NCI-H1694 (cell line): ENCODE results near the gene KRTAP9-2.
"Not testable (repeated sequence)": the region's sequence is repeated elsewhere in the genome, so short reads cannot be mapped to it uniquely, and the experiment has no call there.

Experiments used
- DNase-seq: peaks from one replicate; lab custom pipeline; 2025; lab: John Stamatoyannopoulos, UW

KRTAP9-2 gene

DNA sequence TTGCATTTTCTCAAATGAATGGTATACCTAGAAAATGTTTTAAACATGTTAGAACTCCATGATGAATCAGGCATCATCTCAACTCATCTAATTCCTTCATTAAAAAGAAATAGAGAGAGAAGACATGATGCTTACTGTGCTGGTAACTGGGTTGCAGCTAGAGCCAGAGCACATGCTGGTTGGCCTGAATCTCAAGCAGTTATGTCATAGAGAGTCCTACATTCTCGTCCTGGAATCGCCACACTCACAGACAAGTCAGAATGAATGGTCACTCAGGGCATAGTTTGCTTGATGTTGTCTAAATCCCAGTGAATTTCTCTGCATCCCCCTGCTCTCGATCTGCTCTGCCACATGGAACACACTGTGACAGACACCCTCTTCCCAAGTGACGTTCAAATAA is 10.7 kb downstream of the KRTAP9-2 start:
- not testable (repeated sequence) for DNase-seq

DNA sequence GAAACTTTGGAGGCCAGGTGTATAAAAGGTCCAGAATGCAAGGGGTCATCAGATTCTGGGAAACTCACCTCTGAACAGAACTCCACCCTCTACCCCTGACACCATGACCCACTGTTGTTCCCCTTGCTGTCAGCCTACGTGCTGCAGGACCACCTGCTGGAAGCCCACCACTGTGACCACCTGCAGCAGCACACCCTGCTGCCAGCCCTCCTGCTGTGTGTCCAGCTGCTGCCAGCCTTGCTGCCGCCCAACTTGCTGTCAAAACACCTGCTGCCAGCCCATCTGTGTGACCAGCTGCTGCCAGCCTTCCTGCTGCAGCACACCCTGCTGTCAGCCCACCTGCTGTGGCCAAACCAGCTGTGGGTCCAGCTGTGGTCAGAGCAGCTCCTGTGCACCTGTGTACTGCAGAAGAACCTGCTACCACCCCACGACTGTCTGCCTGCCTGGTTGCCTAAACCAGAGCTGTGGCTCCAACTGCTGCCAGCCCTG is 11.5 kb downstream of the KRTAP9-2 start, which contains the start of gene KRTAP9-8:
KRTAP9-8 (plus strand) TSS at position 51 of the 489 bp plus-strand sequence; CDS start at position 104, 53 bp downstream.
- DNase-seq: not testable (repeated sequence)

DNA sequence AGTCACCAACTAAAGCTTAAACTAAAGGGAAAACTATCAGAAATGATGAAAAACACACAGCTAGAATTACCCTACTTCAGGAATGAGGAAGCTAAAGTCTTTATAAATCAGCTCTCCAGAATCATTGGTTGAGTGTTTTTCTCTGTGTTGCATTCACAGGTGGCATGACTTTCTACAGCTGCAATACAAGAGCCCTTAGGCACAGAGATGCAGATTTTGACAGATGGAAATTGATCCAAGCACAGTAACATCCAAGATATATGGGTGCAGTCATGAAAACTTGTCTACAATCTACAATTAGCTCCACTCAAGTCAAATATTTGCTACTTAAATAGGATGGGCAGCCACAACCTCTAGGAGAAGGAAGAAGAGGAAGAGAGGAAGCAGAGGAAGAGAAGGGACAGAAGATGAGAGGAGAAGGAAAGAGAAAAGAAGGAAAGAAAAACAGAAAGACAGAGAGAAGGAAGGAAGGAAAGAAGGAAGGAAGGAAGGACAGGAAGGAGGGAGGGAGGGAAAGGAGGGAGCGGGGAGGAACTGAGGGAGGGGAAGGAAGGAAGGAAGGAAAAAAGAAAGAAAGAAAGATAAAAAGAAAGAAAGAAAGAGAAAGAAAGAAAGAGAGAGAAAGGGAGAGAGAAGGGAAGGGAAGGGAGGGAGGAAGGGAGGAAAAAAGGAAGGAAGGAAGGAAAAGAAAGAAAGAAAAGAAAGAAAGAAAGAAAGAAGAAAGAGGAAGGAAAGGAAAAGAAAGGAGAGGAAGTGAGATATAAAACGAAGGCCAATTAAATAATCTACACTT is 20.7 kb downstream of the KRTAP9-2 start:
- DNase-seq: not testable (repeated sequence)

DNA sequence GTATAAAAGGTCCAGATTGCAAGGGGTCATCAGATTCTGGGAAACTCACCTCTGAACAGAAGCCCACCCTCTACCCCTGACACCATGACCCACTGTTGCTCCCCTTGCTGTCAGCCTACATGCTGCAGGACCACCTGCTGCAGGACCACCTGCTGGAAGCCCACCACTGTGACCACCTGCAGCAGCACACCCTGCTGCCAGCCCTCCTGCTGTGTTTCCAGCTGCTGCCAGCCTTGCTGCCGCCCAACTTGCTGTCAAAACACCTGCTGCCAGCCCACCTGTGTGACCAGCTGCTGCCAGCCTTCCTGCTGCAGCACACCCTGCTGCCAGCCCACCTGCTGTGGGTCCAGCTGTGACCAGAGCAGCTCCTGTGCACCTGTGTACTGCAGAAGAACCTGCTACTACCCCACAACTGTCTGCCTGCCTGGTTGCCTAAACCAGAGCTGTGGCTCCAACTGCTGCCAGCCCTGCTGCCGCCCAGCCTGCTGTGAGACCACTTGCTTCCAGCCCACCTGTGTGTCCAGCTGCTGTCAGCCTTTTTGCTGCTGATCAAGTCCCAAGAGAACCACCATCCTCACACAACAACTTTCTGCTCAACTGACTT is 23.3 kb downstream of the KRTAP9-2 start, which contains the start of gene KRTAP9-4:
KRTAP9-4 (plus strand) TSS at position 51 of the 604 bp plus-strand sequence; CDS start at position 85, 34 bp downstream.
- not testable (repeated sequence) for DNase-seq

DNA sequence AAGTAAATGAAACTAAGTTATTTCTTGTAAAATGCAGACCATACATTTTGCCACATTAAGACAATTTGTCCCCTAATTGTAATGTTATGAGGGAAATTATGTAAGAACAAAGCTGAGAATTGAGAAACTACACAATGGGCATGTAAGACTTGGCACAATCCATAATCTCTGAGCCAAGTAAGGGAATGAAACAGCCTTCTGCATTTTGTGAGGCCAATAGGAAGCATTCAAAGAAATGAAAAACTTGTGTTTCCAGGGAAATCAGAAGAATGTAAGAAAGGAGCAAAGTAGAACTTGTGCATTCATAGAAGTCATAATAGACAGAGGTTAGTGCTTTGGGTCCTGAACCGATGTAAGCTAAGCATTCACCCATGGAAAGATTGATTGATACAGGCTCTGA is 24.8 kb downstream of the KRTAP9-2 start:
- no peak for DNase-seq

DNA sequence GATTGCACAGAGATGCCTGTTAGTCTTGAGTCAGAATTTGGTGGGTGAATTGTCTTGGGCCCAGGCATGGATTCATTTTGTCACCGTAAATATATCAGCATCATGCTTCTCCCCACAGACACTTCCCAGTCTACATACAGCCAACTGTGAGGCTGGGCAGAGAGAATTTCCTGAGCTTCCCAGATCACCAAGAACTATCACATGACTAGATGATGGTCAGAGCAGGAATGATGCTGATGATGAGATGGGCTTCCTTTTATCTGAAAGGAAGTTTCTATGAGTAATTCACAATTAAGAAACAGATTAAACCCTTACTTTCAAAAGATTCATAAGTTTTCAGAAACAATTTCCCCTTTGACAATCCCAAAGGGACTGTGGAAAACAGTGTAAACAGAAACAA is 28.4 kb downstream of the KRTAP9-2 start:
- DNase-seq: no peak

DNA sequence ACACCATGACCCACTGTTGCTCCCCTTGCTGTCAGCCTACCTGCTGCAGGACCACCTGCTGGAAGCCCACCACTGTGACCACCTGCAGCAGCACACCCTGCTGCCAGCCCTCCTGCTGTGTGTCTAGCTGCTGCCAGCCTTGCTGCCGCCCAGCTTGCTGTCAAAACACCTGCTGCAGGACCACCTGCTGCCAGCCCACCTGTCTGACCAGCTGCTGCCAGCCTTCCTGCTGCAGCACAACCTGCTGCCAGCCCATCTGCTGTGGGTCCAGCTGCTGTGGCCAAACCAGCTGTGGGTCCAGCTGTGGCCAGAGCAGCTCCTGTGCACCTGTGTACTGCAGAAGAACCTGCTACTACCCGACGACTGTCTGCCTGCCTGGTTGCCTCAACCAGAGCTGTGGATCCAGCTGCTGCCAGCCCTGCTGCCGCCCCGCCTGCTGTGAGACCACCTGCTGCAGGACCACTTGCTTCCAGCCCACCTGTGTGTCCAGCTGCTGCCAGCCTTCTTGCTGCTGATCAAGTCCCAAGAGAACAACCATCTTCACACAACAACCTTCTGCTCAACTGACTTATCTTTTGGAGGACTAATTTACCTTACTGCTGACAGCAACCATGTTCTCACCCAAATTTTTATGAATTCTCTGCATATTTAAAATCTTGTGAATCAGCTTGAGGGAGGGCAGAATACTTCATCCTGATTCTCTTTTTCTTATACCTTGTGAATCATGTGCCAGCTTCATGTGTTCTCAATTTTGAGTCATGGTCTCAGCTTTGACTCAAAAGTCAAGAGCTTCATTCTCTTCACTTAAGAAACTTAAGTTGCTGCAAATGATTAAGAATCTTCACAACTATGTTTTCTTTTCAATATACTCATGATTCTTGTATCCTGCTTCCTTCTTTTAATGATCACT is 29.2 kb downstream of the KRTAP9-2 start, which contains the start of gene KRTAP9-9:
KRTAP9-9 (plus strand) TSS at position 4 of the 910 bp plus-strand sequence.
- not testable (repeated sequence) for DNase-seq

DNA sequence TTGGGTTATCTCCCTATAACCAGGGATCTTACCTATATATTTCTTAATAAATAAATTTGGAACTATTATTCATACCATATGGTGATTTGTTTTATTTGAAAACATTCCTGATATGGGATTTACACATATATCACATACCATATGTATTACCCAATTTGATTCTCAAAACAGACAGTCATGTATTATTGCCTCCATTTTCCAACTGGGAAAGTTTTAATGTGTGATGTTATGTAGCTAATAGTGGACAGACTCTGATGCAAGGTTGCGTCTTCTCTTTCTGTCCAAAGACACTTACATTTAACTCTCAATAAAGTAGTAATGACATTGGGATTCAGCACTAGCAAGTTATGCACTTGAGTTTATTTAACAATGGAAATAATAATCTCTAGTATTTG is 29.8 kb downstream of the KRTAP9-2 start:
- DNase-seq: no peak

DNA sequence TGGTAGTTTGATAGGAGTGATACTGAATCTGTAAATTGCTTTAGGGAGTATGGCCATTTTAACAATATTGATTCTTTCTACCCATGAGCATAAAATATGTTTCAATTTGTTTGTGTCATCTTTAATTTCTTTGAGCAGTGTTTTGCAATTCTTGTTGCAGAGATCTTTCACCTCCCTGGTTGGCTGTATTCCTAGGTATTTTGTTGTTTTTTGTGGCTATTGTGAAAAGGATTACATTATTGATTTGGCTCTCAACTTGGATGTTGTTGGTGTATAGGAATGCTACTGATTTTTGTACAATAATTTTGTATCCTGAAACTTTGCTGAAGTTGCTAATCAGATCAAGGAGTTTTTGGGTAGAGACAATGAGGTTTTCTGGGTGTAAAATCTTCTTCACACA is 32.0 kb downstream of the KRTAP9-2 start:
- DNase-seq: no peak

DNA sequence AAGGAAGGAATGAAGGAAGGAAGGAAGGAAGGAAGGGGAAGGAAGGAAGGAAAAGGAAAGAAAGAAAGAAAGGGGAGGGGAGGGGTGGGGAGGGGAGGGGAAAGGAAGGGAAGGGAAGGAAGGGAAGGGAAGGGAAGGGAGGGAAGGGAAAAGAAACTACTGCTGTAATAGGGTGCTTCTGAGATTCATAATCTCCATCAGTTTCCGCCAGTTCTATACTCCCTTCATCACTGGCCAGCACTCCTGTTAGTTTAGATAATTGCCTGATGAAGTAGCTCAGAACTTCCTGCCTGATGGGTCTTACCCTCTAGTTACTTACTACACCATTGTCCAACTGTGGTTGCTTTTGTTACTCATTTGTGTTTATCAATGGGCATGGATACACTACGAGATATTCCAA is 36.8 kb downstream of the KRTAP9-2 start:
- DNase-seq: no peak

DNA sequence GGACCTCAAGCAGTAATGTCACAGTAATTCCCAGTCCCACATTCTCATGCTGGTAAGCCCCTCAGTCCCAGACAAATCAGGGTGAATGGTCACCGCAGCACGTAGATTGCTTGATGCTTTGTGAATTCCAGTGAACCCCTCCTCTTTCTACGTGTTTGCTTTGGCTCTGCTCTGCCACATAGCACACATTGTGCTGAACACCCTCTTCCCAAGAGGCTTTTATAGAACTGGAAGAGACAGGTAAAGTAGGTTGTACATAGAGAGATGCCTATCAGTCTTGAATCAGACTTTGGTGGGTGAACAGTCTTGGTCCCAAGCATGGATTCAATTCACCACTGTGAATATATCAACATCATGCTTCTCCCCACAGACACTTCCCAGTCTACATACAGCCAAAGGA is 38.2 kb downstream of the KRTAP9-2 start:
- no peak for DNase-seq

DNA sequence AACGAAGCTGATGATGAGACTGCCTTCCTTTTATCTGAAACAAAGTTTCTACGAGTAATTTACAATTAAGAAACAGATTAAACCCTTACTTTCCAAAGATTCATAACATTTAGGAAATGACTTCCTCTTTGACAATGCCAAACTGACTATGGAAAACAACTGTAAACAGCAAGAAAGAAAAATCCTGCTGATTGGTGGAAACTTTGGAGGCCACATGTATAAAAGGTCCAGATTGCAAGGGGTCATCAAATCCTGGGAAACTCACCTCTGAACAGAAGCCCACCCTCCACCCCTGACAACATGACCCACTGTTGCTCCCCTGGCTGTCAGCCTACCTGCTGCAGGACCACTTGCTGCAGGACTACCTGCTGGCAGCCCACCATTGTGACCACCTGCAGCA is 38.6 kb downstream of the KRTAP9-2 start, which contains the start of gene KRTAP9-6:
KRTAP9-6 (plus strand) TSS at position 301 of the 400 bp plus-strand sequence; CDS start at position 301, 0 bp downstream.
- no peak for DNase-seq

DNA sequence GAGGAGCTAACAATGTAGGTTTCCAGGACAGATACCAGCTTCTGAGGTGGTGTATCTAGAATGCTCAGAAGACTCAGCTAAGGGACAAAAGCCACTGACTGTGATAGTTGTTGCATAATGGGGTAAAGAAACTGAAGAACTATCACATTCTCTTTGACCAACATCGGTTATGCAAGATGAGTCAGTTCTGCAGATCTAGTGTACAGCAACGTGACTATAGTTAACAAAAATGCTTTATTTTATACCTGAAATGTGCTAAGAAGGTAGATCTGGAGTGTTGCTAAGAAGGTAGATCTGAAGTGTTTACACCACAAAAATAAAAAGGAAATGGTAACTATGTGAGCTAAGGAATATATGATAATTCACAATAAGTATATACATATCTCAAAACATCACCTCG is 41.3 kb downstream of the KRTAP9-2 start:
- DNase-seq: no peak

DNA sequence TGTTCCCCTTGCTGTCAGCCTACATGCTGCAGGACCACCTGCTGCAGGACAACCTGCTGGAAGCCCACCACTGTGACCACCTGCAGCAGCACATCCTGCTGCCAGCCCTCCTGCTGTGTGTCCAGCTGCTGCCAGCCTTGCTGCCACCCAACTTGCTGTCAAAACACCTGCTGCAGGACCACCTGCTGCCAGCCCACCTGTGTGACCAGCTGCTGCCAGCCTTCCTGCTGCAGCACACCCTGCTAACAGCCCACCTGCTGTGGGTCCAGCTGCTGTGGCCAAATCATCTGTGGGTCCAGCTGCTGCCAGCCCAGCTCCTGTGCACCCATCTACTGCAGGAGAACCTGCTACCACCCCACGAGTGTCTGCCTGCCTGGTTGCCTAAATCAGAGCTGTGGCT is 44.9 kb downstream of the KRTAP9-2 start:
- not testable (repeated sequence) for DNase-seq

DNA sequence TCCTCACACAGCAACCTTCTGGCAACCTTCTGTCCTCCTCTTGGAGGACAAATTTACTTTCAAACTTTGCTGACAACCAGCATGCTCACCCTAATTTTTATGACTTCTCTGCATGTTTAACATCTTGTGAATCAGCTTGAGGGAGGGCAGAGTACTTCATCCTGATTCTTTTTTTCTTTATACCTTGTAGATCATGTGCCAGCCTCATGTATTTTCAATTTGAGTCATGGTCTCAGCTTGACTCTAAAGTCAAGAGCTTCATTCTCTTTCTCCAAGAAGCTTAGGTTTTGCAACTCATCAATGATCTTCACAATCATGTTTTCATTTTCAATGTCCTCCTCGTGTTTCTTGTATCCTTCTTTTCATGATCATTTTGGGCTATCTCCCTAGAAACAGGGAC is 45.4 kb downstream of the KRTAP9-2 start:
- DNase-seq: no peak

DNA sequence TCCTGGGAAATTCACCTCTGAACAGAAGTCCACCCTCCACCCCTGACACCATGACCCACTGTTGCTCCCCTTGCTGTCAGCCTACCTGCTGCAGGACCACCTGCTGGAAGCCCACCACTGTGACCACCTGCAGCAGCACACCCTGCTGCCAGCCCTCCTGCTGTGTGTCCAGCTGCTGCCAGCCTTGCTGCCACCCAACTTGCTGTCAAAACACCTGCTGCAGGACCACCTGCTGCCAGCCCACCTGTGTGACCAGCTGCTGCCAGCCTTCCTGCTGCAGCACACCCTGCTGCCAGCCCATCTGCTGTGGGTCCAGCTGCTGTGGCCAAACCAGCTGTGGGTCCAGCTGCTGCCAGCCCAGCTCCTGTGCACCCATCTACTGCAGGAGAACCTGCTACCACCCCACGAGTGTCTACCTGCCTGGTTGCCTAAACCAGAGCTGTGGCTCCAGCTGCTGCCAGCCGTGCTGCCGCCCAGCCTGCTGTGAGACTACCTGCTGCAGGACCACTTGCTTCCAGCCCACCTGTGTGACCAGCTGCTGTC is 49.3 kb downstream of the KRTAP9-2 start, which contains the start of gene KRTAP9-7:
KRTAP9-7 (plus strand) TSS at position 51 of the 543 bp plus-strand sequence; CDS start at position 51, 0 bp downstream.
- not testable (repeated sequence) for DNase-seq
